Suppressor macrophage (primary cell): ENCODE results near the gene RNF220.
A peak's percentile ranks its signal among the peaks of the same experiment; 100 is the strongest.
"Not testable (repeated sequence)": the region's sequence is repeated elsewhere in the genome, so short reads cannot be mapped to it uniquely, and the experiment has no call there.

Source experiments
- DNase-seq, 4 experiments: peaks; one replicate each; pipeline ENCODE4 v3.0.0-alpha.2; 2020 to 2022

RNF220 gene

DNA sequence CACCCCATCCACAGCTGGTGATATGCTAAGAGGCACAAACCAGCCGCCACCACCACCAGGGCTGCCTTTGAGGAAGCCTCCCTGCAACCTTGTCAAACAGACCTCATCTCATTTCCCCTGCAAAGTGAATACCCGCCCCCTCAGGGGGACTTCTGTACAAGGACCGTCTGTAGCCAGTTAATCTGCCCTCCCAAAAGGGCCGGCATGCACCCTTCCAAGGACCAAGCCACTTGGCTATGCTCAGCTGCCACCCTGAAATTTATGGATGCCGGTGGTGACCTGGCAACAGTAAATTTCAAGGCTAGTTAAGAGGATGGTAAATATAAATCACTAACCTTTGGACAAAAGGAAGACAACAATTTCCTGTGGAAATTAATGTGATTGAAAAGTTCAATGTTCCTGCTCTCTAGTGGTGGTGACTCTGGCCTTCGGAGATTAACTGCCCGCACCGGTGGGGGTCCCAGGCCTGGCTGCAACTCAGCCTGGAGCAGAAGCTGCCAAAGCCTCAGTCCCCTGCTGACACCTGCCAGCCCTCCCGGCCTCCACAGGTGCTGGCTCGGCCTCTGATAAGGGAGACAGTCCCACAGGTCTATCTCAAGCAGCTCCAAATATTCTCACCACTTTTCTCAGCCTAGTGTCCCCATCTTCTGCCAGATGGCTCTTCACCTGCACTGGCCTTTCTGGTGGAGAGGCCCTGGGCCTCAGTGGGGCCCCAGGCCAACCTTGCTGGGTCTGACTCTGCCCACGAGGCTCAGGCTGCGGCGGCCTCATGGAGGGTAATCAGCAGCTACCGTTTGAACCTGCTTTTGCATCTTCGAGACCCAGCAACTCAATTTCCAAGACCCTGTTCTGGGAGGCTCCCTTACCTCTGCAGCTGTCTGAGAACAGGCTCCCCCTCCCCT lies 257.0 kb downstream of the RNF220 start:
- peak in 1 of 4 experiments; percentile 20 for DNase-seq

- no peak for DNase-seq
Observed at GRCh38 chr1:44662683-44663030, 257.6 kb downstream of the RNF220 start.

DNA sequence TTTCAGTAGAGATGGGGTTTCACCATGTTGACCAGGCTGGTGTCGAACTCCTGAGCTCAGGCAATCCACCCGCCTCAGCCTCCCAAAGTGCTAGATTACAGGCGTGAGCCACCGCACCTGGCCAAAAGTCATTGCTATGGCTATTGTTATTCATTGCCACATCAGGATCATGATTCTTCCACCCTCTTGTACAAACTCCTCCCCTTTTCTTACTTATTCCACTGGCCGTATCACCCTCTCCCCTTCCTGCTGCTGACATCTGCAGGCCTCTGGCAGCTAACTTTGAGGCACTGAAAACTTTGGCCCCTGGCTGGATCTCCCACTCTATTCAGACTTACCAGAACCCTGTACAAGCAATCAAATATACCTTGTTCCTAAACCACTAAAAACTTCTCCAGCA lies 258.4 kb downstream of the RNF220 start:
- no peak for DNase-seq

- DNase-seq = peak; percentile 66 to 85 (median 80)
Observed at GRCh38 chr1:44664730-44665370, 259.8 kb downstream of the RNF220 start.

- DNase-seq = not testable (repeated sequence)
Observed at GRCh38 chr1:44666719-44667118, 261.7 kb downstream of the RNF220 start.

GRCh38 chr1:44670751-44671640 lies 265.9 kb downstream of the RNF220 start:
- no peak for DNase-seq

DNA sequence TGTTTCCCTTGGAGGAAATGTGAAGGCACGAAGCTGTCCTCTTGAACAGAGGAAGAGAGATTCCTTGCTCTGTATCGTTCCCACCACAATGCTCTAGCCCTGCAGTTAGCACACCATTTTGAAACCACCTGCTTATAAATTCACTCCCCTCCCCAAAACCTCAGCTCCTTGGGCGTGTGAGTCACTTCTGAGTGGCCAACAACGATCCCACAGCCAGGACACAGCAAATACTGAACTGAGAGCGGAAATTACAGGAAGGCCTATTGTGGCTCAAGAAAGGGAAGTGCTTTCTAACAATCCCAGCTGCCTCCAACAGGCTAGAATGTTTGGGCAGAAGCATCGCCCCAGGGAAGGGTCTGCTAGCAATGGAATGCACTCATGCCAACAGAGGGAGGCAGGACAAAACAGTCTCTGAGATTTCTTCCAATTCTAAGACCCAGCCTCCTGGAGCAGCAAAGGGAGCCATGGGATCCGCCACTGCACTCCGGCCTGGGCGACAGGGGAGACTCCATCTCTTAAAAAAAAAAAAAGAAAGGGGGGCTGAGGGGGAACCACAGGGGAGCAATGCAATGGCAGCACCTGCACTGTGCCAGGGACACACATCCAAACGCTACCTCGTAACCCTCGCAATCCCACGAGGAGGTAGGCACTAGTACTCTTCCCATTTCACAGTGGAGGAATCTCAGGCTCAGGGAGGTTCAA lies 267.4 kb downstream of the RNF220 start:
- DNase-seq = peak; percentile 87 to 95 (median 92)

- DNase-seq = no peak
Observed at GRCh38 chr1:44672961-44673674, 268.1 kb downstream of the RNF220 start.

GRCh38 chr1:44673675-44674112 lies 268.6 kb downstream of the RNF220 start:
- peak in 2 of 4 experiments; percentile 6 to 36 for DNase-seq

- DNase-seq = peak; percentile 99
Observed at GRCh38 chr1:44674113-44675000, 269.3 kb downstream of the RNF220 start, which contains the start of the genes ARMH1 and TMEM53. Gene ARMH1, plus strand, starts transcription at chr1:44674714. Its CDS starts 14,984 bp downstream, at chr1:44689698. Gene TMEM53, minus strand, starts transcription at chr1:44674481. Its CDS starts 90 bp downstream, at chr1:44674391.

- DNase-seq = no peak
Observed at GRCh38 chr1:44675186-44675585, 270.1 kb downstream of the RNF220 start.

DNA sequence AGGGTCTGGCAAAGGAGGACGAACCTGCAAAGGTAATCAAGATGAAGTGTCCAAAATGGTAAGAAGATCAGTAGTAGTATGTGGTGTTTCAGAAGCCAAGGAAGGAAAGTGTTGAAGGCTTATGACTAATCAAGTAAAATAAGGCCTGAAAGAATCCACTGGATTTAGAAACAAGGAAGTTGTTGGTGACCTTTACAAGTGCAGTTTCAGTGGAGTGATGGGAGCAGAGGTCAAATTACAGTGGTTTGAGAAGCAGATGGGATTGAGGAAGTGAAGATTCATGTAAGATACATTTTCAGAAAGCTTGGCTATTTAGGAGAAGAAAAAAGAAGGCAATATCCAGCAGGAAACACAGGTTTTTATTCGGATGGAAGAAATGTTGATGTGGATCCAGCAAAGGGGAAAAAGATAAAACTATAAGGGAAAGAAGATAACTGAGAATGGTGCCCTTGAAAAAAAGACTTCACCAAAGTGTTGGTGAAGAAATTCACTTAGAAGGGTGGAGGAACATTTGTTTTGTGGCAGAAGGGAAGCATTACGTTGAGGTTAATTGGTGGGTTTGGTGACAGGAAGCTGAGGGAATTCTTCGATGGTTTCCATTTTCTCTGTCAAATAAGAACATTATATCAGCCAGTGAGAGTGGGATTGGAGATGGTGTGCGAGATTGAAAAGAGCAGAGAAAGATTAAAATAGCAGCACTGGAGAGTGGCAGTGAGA lies 271.6 kb downstream of the RNF220 start:
- DNase-seq = peak; percentile 77 to 96 (median 86)

DNA sequence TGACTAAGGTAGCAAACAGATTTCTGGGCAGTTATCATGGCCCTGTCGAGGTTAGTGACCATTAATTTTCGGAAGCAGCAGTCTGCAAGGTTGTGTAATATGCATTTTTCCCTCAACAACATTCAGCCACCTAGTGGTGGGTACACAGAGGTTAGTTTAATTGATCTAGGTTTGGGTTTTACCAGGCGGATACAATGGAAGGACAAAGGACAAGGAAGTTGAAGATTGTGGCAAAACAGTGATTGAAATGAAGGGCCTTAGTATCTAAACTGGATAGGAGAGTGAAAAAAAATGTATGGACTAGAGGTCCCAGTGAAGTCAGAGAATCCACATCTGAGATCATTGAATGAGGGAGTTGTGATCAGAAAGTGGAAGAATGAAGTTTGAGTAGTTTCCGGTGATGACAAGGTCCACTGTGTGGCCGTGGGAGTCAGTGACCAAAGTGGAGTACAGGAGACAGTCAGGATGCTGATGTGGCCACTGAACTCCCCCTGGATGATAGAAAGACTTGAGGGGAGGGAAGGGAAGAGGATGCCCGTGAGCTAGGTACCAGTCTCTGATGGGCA lies 272.2 kb downstream of the RNF220 start:
- peak; percentile 47 to 85 (median 72) for DNase-seq

- no peak for DNase-seq
Observed at GRCh38 chr1:44678120-44678519, 273.1 kb downstream of the RNF220 start.

DNA sequence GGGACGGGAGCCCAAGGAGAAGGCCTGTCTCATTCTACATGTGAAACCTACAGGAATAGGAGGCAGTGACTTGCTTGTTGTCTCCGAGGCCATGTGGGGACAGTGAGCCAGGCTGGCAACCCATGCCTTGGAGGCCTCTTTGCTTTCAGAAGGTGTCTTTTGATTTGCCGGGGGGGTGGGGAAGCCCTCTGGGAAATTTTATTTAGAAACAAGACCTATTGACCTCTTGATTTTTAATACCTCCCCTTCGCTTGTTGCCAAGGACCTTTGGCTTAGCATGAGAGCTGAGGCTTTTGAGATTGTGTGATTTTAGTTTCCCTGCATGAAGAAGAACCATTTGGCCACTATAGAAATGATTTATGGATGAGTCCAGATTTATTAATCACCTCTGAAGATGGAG lies 273.6 kb downstream of the RNF220 start:
- DNase-seq = no peak

GRCh38 chr1:44679468-44679867 lies 274.4 kb downstream of the RNF220 start:
- DNase-seq = no peak

- DNase-seq = no peak
Observed at GRCh38 chr1:44681905-44682882, 277.1 kb downstream of the RNF220 start.

DNA sequence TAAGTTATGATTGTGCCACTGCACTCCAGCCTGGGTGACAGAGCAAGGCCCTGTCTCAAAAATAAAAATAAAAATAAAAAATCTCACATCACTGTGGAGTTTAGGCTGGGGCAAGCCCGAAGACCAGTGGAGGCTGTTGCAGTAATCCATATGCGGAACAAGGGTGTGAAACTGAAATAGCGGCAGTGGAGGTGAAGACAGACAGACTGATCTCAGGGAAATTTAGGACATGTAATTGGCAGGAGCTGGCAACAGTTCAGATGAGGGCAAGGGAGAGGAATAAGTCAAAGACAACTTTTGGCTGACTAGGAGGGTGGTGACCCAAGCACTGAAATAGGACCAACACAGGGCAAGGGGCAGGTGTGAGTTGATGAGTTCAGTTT lies 277.8 kb downstream of the RNF220 start:
- peak in 2 of 4 experiments; percentile 23 to 36 for DNase-seq
